Right lung (tissue), 5 donors: ENCODE measurements around the gene HCRTR2. TPM values are rescaled to one million over a fixed set of nuclear protein-coding genes. Genes with fewer than 3 reads are reported as not detected.
"Not testable (repeated sequence)": the region's sequence is repeated elsewhere in the genome, so short reads cannot be mapped to it uniquely, and the experiment has no call there.

Experiments used
- DNase-seq, 2 donors: peaks; one replicate each; pipeline ENCODE4 v3.0.0-alpha.2; 2013
- polyA plus RNA-seq, 5 donors: library from polyadenylated mRNA; unstranded; fragments of 120-200 nt; gene quantifications; one replicate each; pipeline versions ENCODE4 v1.2.1 to v1.2.3, GENCODE V29; 2013; ENCODE audit warnings: inconsistent platforms in 1 of 5, low replicate concordance in 1 of 5; ENCODE audit not compliant: insufficient read length in 5 of 5, insufficient read depth in 1 of 5

The HCRTR2 gene
- polyA plus RNA-seq, 5 donors = 0.06 to 0.13 (median 0.12) TPM; not detected in 2

- no peak for DNase-seq
Observed at GRCh38 chr6:55212156-55212555, 37.8 kb downstream of the HCRTR2 start.

GRCh38 chr6:55220961-55221360, 46.6 kb downstream of the HCRTR2 start:
- DNase-seq = no peak

GRCh38 chr6:55227862-55228261, 53.5 kb downstream of the HCRTR2 start:
- no peak for DNase-seq

GRCh38 chr6:55239099-55239498, 64.8 kb downstream of the HCRTR2 start:
- DNase-seq = peak; percentile 14

- DNase-seq = peak in 1 of 2 donors; percentile 9
Observed at GRCh38 chr6:55240975-55241605, 66.8 kb downstream of the HCRTR2 start.

- DNase-seq = no peak
Observed at GRCh38 chr6:55250400-55250799, 76.1 kb downstream of the HCRTR2 start.

- DNase-seq = no peak
Observed at GRCh38 chr6:55255113-55255512, 80.8 kb downstream of the HCRTR2 start.

- DNase-seq = no peak
Observed at GRCh38 chr6:55260181-55260580, 85.9 kb downstream of the HCRTR2 start.

GRCh38 chr6:55265409-55266114, 91.2 kb downstream of the HCRTR2 start:
- DNase-seq = no peak

GRCh38 chr6:55266896-55267295, 92.6 kb downstream of the HCRTR2 start:
- DNase-seq = no peak

- peak; percentile 57 to 65 for DNase-seq
Observed at GRCh38 chr6:55276745-55277530, 102.6 kb downstream of the HCRTR2 start.

GRCh38 chr6:55277646-55278045, 103.3 kb downstream of the HCRTR2 start:
- peak; percentile 49 to 56 for DNase-seq

GRCh38 chr6:55281215-55281614, 106.9 kb downstream of the HCRTR2 start:
- DNase-seq = no peak

GRCh38 chr6:55282115-55282514, 107.8 kb downstream of the HCRTR2 start:
- DNase-seq = no peak

GRCh38 chr6:55286824-55287223, 112.5 kb downstream of the HCRTR2 start:
- DNase-seq = no peak

GRCh38 chr6:55290736-55291135, 116.4 kb downstream of the HCRTR2 start:
- DNase-seq = no peak

GRCh38 chr6:55293116-55293515, 118.8 kb downstream of the HCRTR2 start:
- DNase-seq = no peak

GRCh38 chr6:55297214-55297613, 122.9 kb downstream of the HCRTR2 start:
- not testable (repeated sequence) for DNase-seq

- DNase-seq = no peak
Observed at GRCh38 chr6:55299286-55299985, 125.1 kb downstream of the HCRTR2 start.

- no peak for DNase-seq
Observed at GRCh38 chr6:55304747-55305146, 130.4 kb downstream of the HCRTR2 start.

GRCh38 chr6:55319961-55320695, 145.8 kb downstream of the HCRTR2 start:
- no peak for DNase-seq
